Motor neuron (in vitro differentiated cells): ENCODE measurements around the gene PGS1. TPM values are rescaled to one million over a fixed set of nuclear protein-coding genes. Genes with fewer than 3 reads are reported as not detected.

Source experiments
- ATAC-seq, 8 experiments: fragments of 200-7000 bp; cut with Tn5 transposase; replicated peaks in 6 of 8; 2 replicates each; pipeline ENCODE4 v1.8.0; 2021; ENCODE audit warnings: mild to moderate bottlenecking in 8 of 8, moderate library complexity in 8 of 8
- H3K27ac ChIP-seq, 2 donors: fragments of 250-450 bp; sonication (Bioruptor Pico); 2 replicates each; pipeline ENCODE4 v1.9.0; 2021; ENCODE audit warnings: antibody characterized with exemption in 2 of 2, mild to moderate bottlenecking in 2 of 2, moderate library complexity in 1 of 2
- H3K4me1 ChIP-seq, 2 donors: fragments of 250-450 bp; sonication (Bioruptor Pico); replicated peaks in 1 of 2; 2 replicates each; pipeline ENCODE4 v1.6.1; 2021; ENCODE audit warnings: antibody characterized with exemption in 2 of 2, mild to moderate bottlenecking in 2 of 2, moderate library complexity in 1 of 2
- H3K4me3 ChIP-seq, 5 donors: fragments of 250-450 bp; sonication (Bioruptor Pico); 2 replicates each; pipeline ENCODE4 v1.9.0; 2021; ENCODE audit warnings: antibody characterized with exemption in 5 of 5, mild to moderate bottlenecking in 5 of 5, moderate library complexity in 4 of 5
- WGBS, 10 experiments: fragments of 450-650 bp; shearing (Covaris generic); methylation state at CpG; one replicate each; pipeline ENCODE4 v1.0.0; 2022; 5-methylcytosine and 5-hydroxymethylcytosine counted together
- in situ Hi-C, 9 experiments: fragments of 400-800 bp; cut with MboI; loops; one replicate each; pipeline ENCODE4 v1.15.0; 2021; ENCODE audit warnings: low sequenced_read_pairs in 9 of 9, low pct_unique_long_range_greater_than_20kb in 2 of 9; ENCODE audit not compliant: unreplicated experiment in 9 of 9
- total RNA-seq, 8 experiments: library from RNA; unstranded; fragments of 300-600 nt; gene quantifications; 2 replicates each; pipeline versions ENCODE4 v1.2.3 to v1.2.4, GENCODE V29; 2022

PGS1 gene
- total RNA-seq, 8 experiments from 2014 or later: 15.0 to 43.8 (median 22.0) TPM

DNA sequence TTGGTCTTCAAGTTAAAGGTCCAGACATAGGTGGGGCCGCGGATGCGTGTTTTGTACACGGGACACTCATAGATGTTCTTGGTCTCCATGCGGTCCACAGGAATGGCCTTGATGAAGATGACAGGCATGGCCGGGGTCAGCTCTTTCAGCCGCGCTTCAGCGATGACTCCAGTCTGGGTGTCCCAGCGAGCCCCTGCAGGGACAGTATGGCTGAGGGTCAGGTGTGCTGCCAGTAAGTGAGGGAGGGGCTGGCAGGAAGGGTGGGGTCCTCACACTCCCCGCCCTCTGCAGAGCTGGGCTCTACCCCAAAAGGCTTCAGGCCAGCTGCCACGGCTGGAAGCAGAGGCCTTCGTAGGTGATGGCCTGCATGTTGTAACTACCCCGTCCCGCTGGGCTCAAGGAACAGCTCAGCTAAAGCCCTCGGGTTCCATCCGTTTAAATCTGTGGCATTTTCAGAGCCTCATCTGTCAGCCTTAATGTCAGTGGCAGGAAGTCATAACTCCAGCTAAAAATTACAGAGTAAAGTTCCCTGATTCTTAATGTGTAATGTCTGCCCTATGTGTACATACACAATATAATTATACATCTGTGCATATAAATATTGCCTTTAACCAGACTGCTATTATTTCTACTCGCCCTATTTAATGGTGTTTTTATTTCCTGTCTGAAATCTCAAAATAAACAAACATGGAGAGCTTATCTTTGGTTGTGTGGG, 45.7 kb downstream of the PGS1 start:
- ATAC-seq: peak in 2 of 8 experiments; percentile 4 to 13
- WGBS, 10 experiments: 58 to 100% (median 78%) methylated on average over 2 to 10 of the region's 18 CpGs; no CpG with 5 or more reads in 4 of the 10 experiments
- in situ Hi-C loops: loop anchor here in 1 of 9 experiments (10.0 kb wide), 1 partner anchor 139 kb away; no protein-coding TSS in a partner anchor
- no peak overlapping the region for H3K4me3 ChIP-seq
- H3K4me1 ChIP-seq: peaks cover 0 to 3% of the 10 kb centered on the region in 2 donors
- H3K27ac ChIP-seq: no peak overlapping the region

DNA sequence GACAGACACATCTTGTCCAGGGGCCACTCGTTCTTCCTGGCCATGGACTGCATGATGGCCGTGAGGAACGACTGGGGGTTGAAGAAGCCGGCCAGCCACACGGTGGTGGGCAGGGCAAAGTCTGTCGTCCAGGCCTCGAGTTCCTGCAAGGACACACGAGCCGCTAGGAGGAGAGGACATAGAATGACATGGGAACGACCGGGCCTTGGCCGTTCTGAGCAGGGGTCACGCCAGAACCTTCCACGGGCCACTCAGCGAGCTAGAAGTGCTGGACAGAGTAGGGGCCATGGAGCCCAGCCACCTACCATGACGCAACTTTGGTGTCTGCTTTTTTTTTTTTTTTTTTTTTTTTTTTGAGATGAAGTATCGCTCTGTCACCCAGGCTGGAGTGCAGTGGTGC, 47.0 kb downstream of the PGS1 start:
- Histone ChIP-seq H3K27ac (no peak overlapping the region), H3K4me3 (no peak overlapping the region), H3K4me1 (peaks cover 0 to 3% of the 10 kb centered on the region in 2 donors)
- 84 to 93% (median 90%) methylated on average over 2 to 8 of the region's 17 CpGs; no CpG with 5 or more reads in 7 of the 10 experiments for WGBS, 10 experiments
- no peak for ATAC-seq
- in situ Hi-C loops: loop anchor here in 1 of 9 experiments (10.0 kb wide), 1 partner anchor 141 kb away; no protein-coding TSS in a partner anchor

DNA sequence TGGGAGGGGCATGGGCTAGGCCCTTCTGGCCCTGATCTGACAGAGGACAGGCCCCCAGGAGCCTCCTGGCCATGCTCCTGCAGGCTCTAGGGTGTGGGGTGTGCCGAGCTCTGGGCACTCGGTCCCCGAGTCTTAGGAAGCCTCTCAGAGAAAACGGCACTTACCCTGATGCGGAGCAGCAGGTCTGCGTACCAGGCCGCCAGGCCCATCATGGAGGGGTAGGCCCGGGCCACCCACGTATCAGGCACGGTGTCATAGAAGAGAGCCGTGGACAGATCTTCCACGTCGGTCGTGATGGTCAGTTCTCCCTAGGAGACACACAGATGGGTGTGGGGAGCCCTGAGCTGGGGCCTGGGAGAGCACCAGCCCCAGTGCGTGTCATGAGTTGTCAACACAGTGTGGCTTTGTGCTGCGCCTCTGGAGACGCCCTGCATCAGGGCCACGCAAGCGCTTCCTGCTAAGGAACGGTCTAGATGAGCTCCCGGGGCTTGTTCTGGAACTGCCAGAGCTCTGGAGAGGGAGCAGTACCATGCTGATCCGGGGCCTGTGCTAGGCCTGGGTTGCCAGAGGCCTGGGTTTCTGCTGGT, 47.9 kb downstream of the PGS1 start:
- WGBS, 10 experiments: 95 to 100% (median 100%) methylated on average over 1 to 8 of the region's 22 CpGs; no CpG with 5 or more reads in 5 of the 10 experiments
- ATAC-seq: no peak
- Histone ChIP-seq H3K27ac (no peak overlapping the region), H3K4me1 (peaks cover 0 to 3% of the 10 kb centered on the region in 2 donors), H3K4me3 (no peak overlapping the region)
- in situ Hi-C loops: loop anchor here in 1 of 9 experiments (10.0 kb wide), 1 partner anchor 142 kb away; no protein-coding TSS in a partner anchor

DNA sequence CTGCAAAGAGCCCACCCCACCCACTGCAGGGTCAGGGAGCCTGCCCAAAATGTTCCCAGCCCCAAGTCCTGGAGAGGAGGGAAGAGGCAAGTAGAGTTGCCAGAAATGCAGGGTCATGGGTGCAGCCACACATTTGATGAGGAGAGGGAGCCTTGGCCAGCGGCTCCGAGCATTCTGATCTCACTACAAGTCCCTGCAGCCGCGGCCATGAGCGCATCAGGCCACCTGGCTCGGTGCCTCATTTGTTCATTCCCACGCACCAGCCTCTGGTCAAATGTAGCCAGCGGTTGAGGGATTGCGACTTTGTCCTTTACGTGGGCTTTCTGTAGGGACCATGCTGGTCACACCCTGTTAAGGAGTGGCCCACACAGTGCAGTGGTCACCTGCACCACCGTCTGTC, 48.7 kb downstream of the PGS1 start:
- H3K27ac ChIP-seq: no peak overlapping the region
- no peak for ATAC-seq
- no peak overlapping the region for H3K4me3 ChIP-seq
- in situ Hi-C loops: loop anchor here in 1 of 9 experiments (10.0 kb wide), 1 partner anchor 142 kb away; no protein-coding TSS in a partner anchor
- H3K4me1 ChIP-seq: no peaks in the 10 kb centered on the region
- WGBS, 10 experiments: 92% methylated on average over 5 of the region's 11 CpGs; no CpG with 5 or more reads in 9 of the 10 experiments

DNA sequence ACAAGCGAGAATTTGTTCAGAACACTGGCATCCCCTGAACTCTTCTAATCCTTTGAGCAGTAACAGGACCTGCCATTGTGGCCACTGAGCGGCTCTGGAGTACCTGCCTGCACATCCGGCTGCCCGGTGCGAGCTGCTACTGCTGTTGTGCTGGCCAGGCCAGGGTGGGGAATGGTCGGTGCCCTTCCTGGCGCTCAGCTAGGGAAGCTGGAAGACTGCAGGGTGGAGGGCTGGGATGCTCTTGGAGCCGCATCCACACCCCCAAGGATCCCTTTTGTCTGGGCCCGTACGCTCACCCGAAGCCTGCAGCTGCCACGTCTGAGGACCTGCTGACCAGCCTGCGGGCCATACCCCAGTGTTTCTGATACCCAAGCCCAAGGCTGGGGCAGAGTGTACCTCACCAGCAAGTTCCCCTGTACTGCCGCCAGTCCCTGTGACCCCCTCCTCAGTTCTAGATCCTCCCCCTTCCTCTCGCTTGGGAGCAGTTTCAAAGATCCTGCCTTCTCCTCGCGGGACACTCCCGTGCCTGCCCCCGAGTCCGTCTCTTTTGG, 49.7 kb downstream of the PGS1 start:
- 60 to 100% (median 86%) methylated on average over 1 to 4 of the region's 20 CpGs; no CpG with 5 or more reads in 4 of the 10 experiments for WGBS, 10 experiments
- no peaks in the 10 kb centered on the region for H3K4me1 ChIP-seq
- H3K4me3 ChIP-seq: no peak overlapping the region
- no peak overlapping the region for H3K27ac ChIP-seq
- in situ Hi-C loops: loop anchor here in 1 of 9 experiments (10.0 kb wide), 1 partner anchor 143 kb away; no protein-coding TSS in a partner anchor
- peak in 1 of 8 experiments; percentile 21 for ATAC-seq

DNA sequence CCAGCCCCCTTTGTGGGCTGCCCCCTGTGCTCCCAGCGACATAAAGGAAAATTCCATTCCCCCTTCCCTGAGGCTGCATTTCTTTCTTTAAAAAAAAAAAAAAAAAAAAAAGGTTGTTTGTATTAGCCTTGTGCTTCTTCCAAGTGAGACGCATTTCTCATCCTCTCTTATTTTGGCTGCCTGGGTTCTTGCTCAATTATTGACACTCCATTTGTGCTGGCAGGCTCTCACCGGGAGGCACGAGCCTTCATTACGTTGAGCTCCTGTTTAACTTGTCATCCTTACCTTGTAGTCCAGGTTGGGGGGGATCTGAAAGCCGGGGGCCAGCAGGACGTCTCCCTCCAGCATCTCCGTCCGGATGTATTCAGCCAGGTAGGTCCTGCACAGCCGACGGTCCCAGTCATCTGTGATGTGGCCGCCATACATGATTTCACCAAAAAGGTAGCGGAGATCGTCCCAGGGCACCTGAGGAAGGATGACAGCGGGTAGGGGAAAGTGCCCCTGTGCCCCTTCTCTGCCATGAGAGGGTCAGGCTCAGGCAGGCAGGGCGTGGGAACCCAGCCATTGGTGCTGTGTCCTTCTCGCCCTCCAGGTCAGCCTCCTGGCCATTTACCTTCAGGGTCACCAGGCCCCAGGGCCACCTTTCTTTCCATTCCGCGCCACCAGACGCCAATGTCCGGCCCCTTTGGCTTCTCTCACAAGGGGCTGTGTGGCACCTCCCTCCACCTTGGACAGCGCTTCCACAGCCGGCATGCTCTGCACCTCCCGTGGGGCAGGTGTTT, 50.6 kb downstream of the PGS1 start:
- WGBS, 10 experiments: 34 to 95% (median 83%) methylated on average over 1 to 15 of the region's 24 CpGs; no CpG with 5 or more reads in 4 of the 10 experiments

DNA sequence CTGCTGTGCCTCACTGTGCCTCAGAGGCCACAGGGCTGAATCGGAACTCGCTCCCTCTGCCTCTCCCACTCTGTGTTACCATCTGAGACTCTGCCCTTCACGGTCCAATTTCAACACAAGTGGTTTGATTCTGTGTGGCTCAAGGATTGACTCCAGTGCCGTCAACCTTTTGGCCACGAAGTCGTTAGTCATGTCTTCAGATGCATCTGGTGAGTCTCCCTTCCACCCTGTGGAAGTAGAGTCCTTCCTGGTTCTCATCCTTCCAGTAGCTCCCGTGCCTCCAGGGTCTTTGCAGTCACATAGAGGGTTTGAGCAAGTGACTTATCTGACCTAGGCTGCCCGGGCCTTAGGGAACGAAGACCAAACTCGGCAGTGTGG, 51.2 kb downstream of the PGS1 start:
- no peak for ATAC-seq
- no peaks in the 10 kb centered on the region for H3K4me1 ChIP-seq
- no peak overlapping the region for H3K27ac ChIP-seq
- no peak overlapping the region for H3K4me3 ChIP-seq
- 81 to 100% (median 94%) methylated on average over 2 to 8 of the region's 10 CpGs; no CpG with 5 or more reads in 5 of the 10 experiments for WGBS, 10 experiments
- in situ Hi-C loops: loop anchor here in 1 of 9 experiments (10.0 kb wide), 1 partner anchor 145 kb away; no protein-coding TSS in a partner anchor

More for the DNA sequence above, 50.6 kb downstream of the PGS1 start:
- H3K4me3 ChIP-seq: no peak overlapping the region
- H3K27ac ChIP-seq: no peak overlapping the region
- H3K4me1 ChIP-seq: no peaks in the 10 kb centered on the region
- in situ Hi-C loops: loop anchor here in 1 of 9 experiments (10.0 kb wide), 1 partner anchor 144 kb away; no protein-coding TSS in a partner anchor
- peak in 1 of 8 experiments; percentile 21 for ATAC-seq

DNA sequence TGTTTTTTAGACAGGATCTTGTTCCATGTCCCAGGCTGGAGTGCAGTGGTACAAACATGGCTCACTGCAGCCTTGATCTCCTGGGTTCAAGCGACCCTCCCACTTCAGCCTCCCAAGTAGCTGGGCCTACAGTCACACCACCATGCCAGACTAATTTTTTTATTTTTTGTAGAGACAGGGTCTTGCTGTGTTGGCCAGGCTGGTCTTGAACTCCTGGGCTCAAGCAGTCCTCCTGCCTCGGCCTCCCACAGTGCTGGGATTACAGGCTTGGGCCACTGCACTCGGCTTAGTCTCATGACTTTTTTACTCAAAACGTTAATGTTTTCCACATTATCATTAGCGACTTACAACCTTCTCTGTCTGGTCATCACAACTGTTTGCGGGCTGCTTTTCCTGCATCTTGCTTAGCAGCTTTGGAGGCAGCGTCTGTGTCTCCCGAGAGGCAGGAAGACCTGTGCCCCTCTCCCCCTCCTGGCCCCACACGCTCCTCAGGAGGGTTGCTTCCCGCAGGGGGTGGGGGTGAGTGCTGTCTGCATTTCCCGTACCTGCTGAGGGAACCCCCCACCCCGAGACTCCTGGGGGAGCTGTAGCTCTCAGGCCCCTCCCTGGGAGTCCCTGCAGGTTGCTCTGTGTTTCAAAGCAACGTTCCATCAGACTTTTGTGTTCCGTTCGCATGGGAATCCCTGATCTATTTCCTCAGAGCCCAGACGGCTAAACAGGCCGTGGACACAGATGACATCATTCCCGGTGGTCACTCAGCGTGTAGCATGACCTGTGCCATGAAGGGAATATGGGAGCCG, 52.6 kb downstream of the PGS1 start:
- H3K4me3 ChIP-seq: no peak overlapping the region
- in situ Hi-C loops: no loop called here
- ATAC-seq: peak in 2 of 8 experiments; percentile 22 to 61
- no peak overlapping the region for H3K27ac ChIP-seq
- 20 to 83% (median 69%) methylated on average over 1 to 7 of the region's 20 CpGs; no CpG with 5 or more reads in 3 of the 10 experiments for WGBS, 10 experiments
- no peaks in the 10 kb centered on the region for H3K4me1 ChIP-seq

DNA sequence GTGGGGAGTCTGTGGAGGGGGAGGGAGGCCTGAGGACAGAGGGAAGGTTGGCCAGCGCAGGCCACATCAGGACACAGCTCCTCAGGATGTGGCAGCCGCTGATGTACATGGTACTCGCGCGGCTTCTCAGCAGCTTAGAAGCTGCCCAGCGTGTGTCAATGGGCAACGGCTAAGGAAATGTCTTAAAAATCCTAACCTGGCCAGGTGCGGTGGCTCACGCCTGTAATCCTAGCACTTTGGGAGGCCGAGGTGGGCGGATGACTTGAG, 53.2 kb downstream of the PGS1 start:
- WGBS, 10 experiments: 76 to 98% (median 93%) methylated on average over 3 to 5 of the region's 11 CpGs; no CpG with 5 or more reads in 7 of the 10 experiments
- Histone ChIP-seq H3K27ac (no peak overlapping the region), H3K4me3 (no peak overlapping the region), H3K4me1 (no peaks in the 10 kb centered on the region)
- ATAC-seq: no peak
- in situ Hi-C loops: no loop called here

DNA sequence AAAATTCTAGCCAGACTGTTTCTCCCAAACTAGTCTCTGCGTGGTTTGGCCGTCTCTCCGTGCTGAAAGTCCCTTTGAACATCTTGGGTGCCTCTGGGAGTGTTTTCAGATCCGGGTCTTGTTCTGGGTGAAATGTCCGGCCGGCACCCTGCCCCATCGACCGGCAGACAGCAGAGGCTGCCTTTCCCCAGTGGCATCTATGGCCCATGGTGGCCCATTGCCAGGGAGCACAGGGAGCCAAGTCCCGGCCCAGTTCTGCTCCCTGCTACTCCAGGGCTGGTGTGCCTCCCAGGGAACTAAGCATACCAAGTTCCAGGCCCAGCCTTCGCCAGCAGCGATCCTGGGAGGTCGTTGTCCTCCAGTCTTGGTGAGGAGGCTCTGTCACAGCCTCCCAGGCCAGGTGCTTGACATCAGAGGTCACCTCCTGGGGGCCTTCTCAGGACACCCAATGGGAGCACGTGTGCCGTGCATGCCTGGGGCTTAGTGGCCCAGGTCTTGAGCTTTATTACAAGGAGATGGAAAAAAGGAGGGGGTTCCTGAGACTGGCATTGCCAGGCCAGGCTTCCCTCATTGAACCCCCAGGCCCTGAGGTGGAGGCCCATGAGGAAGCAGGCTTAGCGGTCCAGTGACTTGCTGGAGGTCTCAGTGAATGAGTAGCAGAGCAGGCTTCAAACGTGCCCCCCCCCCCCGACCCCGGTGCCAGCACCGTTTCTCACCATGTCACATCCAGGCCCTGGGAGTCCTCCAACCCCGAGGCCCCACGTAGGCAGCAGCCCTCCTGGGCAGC, 54.0 kb downstream of the PGS1 start:
- 28 to 100% (median 89%) methylated on average over 1 to 8 of the region's 21 CpGs; no CpG with 5 or more reads in 1 of the 10 experiments for WGBS, 10 experiments
- no peak for ATAC-seq
- H3K27ac ChIP-seq: no peak overlapping the region
- H3K4me1 ChIP-seq: no peaks in the 10 kb centered on the region
- in situ Hi-C loops: no loop called here
- H3K4me3 ChIP-seq: no peak overlapping the region

DNA sequence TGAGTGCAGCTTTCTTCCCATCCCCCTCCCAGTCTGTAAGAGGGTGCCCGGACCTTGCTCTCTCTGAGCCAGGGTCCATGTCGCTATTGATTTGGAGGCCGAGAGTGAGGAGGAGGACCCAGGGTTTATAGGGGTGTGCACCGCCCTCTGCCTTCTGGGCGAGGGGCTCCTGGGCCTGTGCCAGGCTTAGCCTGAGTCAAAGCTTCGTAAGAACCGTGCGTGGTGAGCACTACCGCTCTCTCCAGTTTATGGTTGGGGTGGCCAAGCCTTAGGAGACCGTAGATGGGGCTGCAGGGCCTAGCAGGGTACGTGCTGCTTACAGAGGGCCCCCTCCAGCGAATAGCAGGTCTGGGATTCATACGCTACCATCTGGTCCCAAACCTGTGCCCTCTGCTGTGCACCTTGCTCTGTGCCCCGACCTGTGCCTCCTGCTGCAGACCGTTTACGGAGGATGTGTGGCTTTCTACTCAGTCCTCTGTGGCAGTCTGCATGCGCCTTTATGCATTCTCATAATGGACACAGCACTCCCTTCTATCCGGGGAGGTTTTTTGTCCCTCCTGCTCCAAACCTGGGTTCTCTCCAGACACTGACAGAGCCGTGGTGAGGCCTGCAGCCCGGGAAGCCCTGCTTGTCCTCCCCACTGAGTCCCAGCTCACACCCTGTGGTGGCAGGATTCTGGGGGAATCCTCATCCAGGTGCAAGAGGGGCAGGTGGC, 54.7 kb downstream of the PGS1 start:
- Histone ChIP-seq H3K4me1 (no peaks in the 10 kb centered on the region), H3K4me3 (no peak overlapping the region), H3K27ac (no peak overlapping the region)
- WGBS, 10 experiments: 0 to 100% (median 83%) methylated on average over 1 to 5 of the region's 20 CpGs; no CpG with 5 or more reads in 5 of the 10 experiments
- in situ Hi-C loops: no loop called here
- ATAC-seq: peak in 1 of 8 experiments; percentile 12
